ENCODE measurements around the gene POU2F3. TPM values are rescaled to one million over a fixed set of nuclear protein-coding genes. Genes with fewer than 3 reads are reported as not detected.

POU2F3 gene
- total and polyA plus RNA-seq, 2 of the 4 experiments (the other 2 are of a cell fraction), result under 0.01 to 0.09 TPM

DNA sequence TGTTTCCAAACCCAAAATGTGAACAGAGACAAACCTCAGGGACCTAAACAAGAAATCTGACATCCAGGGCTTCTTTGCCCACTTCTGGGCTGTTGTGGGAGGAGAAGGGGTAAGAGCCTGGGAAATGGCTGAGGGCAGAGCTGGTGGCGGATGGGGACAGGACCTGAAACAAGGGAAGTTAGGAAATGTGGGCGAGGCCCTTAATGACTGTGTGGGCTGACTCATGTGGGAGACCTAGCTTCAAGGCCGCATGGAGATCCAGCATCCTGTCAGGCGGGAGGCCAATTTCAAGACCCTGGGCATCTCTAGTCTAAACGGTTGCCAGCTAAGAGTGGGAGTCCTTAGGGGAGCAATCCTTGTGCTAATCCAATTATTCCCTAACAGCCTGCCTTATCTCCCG is 31.2 kb upstream of the POU2F3 start:
- no peak overlapping the region for H3K4me3 ChIP-seq (ENCODE audit: insufficient read depth, low read depth, low read length)
- no peaks in the 10 kb centered on the region for H3K36me3 ChIP-seq (ENCODE audit: control insufficient read depth, insufficient read depth, low read length)
- H3K27me3 ChIP-seq (ENCODE audit: control insufficient read depth, insufficient read depth, low read length), result no peaks in the 10 kb centered on the region
- ATAC-seq (ENCODE audit: low read depth) (no peak), DNase-seq (peak; percentile 75)
- peak overlapping the region; percentile 73; the same call in 2 of the 3 replicates for H2BK15ac ChIP-seq (ENCODE audit: low read depth, low read length)
- peak overlapping the region; percentile 82; the same call in 1 of the 2 replicates for H2BK120ac ChIP-seq (ENCODE audit: low read depth, low read length)
- H3K14ac ChIP-seq (replicated peaks; ENCODE audit: low read depth, low read length), result peak overlapping the region; percentile 71; the same call in 1 of the 2 replicates
- no peak overlapping the region for H3K4me2 ChIP-seq (ENCODE audit: low read depth, low read length)
- peaks cover 13 to 31% of the 10 kb centered on the region in 2 experiments; a peak in 3 of 4 replicates for H3K79me1 ChIP-seq (ENCODE audit: low read depth in 1 of 2, low read length in 2 of 2)
- H2AFZ ChIP-seq (replicated peaks; ENCODE audit: low read length, poor library complexity), result peak overlapping the region; percentile 82
- POLR2A ChIA-PET (ENCODE audit: unreplicated experiment), result no interaction called here
- peak overlapping the region; percentile 45 for H3K4ac ChIP-seq (ENCODE audit: low read depth, low read length)
- peak overlapping the region; percentile 17; the same call in 1 of the 2 replicates for H3K56ac ChIP-seq (ENCODE audit: extremely low read depth, insufficient read depth, low read length)
- no CpG with 5 or more reads among the region's 6 CpGs for WGBS, 2 experiments (ENCODE audit: extremely low coverage in 2 of 2, insufficient read length in 1 of 2)
- peak overlapping the region in 1 of 2 experiments; percentile 72; a peak in 2 of 4 replicates for H4K8ac ChIP-seq (ENCODE audit: low read depth in 2 of 2, low read length in 2 of 2)
- CTCF ChIA-PET, result no interaction called here
- H3K9me3 ChIP-seq (ENCODE audit: control insufficient read depth, insufficient read depth, low read length), result no peaks in the 10 kb centered on the region
- H2BK20ac ChIP-seq (ENCODE audit: low read depth, low read length), result peak overlapping the region; percentile 64; the same call in 1 of the 2 replicates
- BruUV-seq (replicated peaks), result no TSS peak
- no peak overlapping the region for H3K27ac ChIP-seq (ENCODE audit: insufficient read depth, low read length)
- peak overlapping the region; percentile 47 for H2AK9ac ChIP-seq (replicated peaks; ENCODE audit: low read depth, low read length, poor library complexity)
- intact Hi-C loops (cut with micrococcal nuclease) (no loop called here), dilution Hi-C loops (cut with HindIII; ENCODE audit: low sequenced_read_pairs, unreplicated experiment) (no loop called here), in situ Hi-C loops (cut with MboI; ENCODE audit: low sequenced_read_pairs) (no loop called here)
- H3K23ac ChIP-seq (ENCODE audit: low read depth, low read length), result no peak overlapping the region
- no peak overlapping the region for H3K18ac ChIP-seq (ENCODE audit: low read depth, low read length)
- peak overlapping the region; percentile 45; the same call in 1 of the 2 replicates for H4K91ac ChIP-seq (ENCODE audit: insufficient read depth, low read depth, low read length)
- no peaks in the 10 kb centered on the region for H4K20me1 ChIP-seq (ENCODE audit: insufficient read depth, low read length)
- no peak overlapping the region for H4K5ac ChIP-seq (ENCODE audit: low read depth, low read length)
- TF ChIP-seq, protein P1, sequence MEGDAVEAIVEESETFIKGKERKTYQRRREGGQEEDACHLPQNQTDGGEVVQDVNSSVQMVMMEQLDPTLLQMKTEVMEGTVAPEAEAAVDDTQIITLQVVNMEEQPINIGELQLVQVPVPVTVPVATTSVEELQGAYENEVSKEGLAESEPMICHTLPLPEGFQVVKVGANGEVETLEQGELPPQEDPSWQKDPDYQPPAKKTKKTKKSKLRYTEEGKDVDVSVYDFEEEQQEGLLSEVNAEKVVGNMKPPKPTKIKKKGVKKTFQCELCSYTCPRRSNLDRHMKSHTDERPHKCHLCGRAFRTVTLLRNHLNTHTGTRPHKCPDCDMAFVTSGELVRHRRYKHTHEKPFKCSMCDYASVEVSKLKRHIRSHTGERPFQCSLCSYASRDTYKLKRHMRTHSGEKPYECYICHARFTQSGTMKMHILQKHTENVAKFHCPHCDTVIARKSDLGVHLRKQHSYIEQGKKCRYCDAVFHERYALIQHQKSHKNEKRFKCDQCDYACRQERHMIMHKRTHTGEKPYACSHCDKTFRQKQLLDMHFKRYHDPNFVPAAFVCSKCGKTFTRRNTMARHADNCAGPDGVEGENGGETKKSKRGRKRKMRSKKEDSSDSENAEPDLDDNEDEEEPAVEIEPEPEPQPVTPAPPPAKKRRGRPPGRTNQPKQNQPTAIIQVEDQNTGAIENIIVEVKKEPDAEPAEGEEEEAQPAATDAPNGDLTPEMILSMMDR (conservative IDR thresholded peaks at IDR 0.05; ENCODE audit: low read depth, low read length), result no peak
- TF ChIP-seq, protein P2, sequence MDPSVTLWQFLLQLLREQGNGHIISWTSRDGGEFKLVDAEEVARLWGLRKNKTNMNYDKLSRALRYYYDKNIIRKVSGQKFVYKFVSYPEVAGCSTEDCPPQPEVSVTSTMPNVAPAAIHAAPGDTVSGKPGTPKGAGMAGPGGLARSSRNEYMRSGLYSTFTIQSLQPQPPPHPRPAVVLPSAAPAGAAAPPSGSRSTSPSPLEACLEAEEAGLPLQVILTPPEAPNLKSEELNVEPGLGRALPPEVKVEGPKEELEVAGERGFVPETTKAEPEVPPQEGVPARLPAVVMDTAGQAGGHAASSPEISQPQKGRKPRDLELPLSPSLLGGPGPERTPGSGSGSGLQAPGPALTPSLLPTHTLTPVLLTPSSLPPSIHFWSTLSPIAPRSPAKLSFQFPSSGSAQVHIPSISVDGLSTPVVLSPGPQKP (IDR thresholded peaks at IDR 0.05; ENCODE audit: borderline replicate concordance, low read depth, low read length), result no peak
- TF ChIP-seq CEBPB (IDR thresholded peaks at IDR 0.05; ENCODE audit: low read depth, low read length) (peak; percentile 58), CHD1 (IDR thresholded peaks at IDR 0.05; ENCODE audit: low read depth, low read length) (no peak), BHLHE40 (IDR thresholded peaks at IDR 0.05; ENCODE audit: low read depth, low read length) (no peak), RCOR1 (IDR thresholded peaks at IDR 0.05; ENCODE audit: insufficient replicate concordance, low read length) (no peak), SMC3 (IDR thresholded peaks at IDR 0.05; ENCODE audit: low read depth, low read length) (no peak)
- peaks cover 13% of the 10 kb centered on the region for H3K9me1 ChIP-seq (ENCODE audit: insufficient read depth, low read length)
- H3K9ac ChIP-seq (ENCODE audit: low read depth, low read length), result no peak overlapping the region
- H2BK5ac ChIP-seq (ENCODE audit: low read depth, low read length, poor library complexity, severe bottlenecking), result no peak overlapping the region
- H2AK5ac ChIP-seq (ENCODE audit: low read depth, low read length), result no peak overlapping the region; the same call in 1 of the 2 replicates
- H3K4me1 ChIP-seq (ENCODE audit: control insufficient read depth, insufficient read depth, low read length), result peaks cover 15% of the 10 kb centered on the region
